ENCODE results near the gene DUSP10.

Gene DUSP10

GRCh38 chr1:221735999-221736398, 5.9 kb downstream of the DUSP10 start:
- DNase-seq (ENCODE audit: low spot score in 2 of 2): no peak
- Mint-ChIP-seq H3K4me3 (no peak overlapping the region), H3K9me3 (no peaks in the 10 kb centered on the region), H3K36me3 (peaks cover 11% of the 10 kb centered on the region), H3K4me1 (peaks cover 42% of the 10 kb centered on the region), H3K27ac (no peak overlapping the region), H3K27me3 (no peaks in the 10 kb centered on the region)
- no peak for ATAC-seq (ENCODE audit: low read depth)

DNA sequence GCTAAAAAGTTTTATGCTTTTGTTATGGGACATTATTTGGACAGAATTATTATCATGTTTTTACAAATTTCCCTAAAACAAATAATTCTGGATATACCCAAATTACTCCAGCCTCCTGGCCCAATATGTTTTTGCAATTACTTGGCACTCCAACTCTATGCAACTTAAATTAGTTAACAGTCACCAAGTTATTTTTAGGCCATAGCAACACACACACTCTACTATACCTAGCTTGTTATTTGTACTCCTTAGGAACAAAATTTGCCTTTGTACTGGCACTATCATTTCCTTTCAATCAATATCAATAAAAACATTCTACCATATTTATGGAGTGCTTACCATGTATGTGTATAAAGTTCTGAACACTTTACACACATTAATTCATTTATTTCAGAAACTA, 7.7 kb downstream of the DUSP10 start:
- peaks cover 11% of the 10 kb centered on the region for H3K36me3 Mint-ChIP-seq
- H3K9me3 Mint-ChIP-seq: no peaks in the 10 kb centered on the region
- peak overlapping the region; percentile 17 for H3K27ac Mint-ChIP-seq
- H3K27me3 Mint-ChIP-seq: no peaks in the 10 kb centered on the region
- DNase-seq (ENCODE audit: low spot score in 2 of 2): no peak
- no peak for ATAC-seq (ENCODE audit: low read depth)
- H3K4me3 Mint-ChIP-seq: no peak overlapping the region
- H3K4me1 Mint-ChIP-seq: peaks cover 37% of the 10 kb centered on the region

DNA sequence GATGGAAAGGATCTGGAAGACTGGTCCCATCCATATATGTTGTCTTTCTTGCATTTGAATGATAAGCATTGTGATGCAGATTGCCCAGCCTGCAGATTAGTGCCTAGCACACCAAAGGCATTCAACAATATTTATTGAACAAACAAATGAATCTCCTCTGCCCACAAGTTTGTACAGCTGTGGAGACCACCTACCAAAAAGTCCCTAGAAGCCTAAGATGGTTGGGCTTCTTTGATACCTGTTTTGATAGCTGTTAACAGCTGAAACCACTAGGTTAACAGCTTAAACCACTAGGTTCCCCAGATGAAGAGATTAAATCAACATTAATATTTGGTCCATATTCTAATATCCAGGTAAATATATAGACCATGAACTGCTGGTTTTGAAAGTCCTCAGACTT, 9.8 kb downstream of the DUSP10 start:
- no peak for ATAC-seq (ENCODE audit: low read depth)
- H3K4me1 Mint-ChIP-seq: peaks cover 38% of the 10 kb centered on the region

GRCh38 chr1:221729771-221730330, 12.0 kb downstream of the DUSP10 start:
- Mint-ChIP-seq H3K9me3 (no peaks in the 10 kb centered on the region), H3K27me3 (no peaks in the 10 kb centered on the region), H3K4me1 (peaks cover 44% of the 10 kb centered on the region), H3K27ac (no peak overlapping the region), H3K36me3 (peaks cover 2% of the 10 kb centered on the region), H3K4me3 (no peak overlapping the region)
- ATAC-seq (ENCODE audit: low read depth) (no peak), DNase-seq (ENCODE audit: low spot score in 2 of 2) (no peak)

More for the DNA sequence above, 9.8 kb downstream of the DUSP10 start:
- no peaks in the 10 kb centered on the region for H3K9me3 Mint-ChIP-seq
- no peak for DNase-seq (ENCODE audit: low spot score in 2 of 2)
- no peaks in the 10 kb centered on the region for H3K27me3 Mint-ChIP-seq
- no peak overlapping the region for H3K27ac Mint-ChIP-seq
- no peak overlapping the region for H3K4me3 Mint-ChIP-seq
- peaks cover 1% of the 10 kb centered on the region for H3K36me3 Mint-ChIP-seq

- ATAC-seq (ENCODE audit: low read depth): no peak
- Mint-ChIP-seq H3K27me3 (no peaks in the 10 kb centered on the region), H3K9me3 (peaks cover 4% of the 10 kb centered on the region), H3K4me1 (peaks cover 31% of the 10 kb centered on the region), H3K27ac (no peak overlapping the region), H3K36me3 (peaks cover 7% of the 10 kb centered on the region), H3K4me3 (no peak overlapping the region)
- no peak for DNase-seq (ENCODE audit: low spot score in 2 of 2)
Measured at GRCh38 chr1:221728037-221728505, 13.8 kb downstream of the DUSP10 start.

GRCh38 chr1:221727146-221728036, 14.5 kb downstream of the DUSP10 start:
- Mint-ChIP-seq H3K4me3 (no peak overlapping the region), H3K9me3 (peaks cover 4% of the 10 kb centered on the region), H3K36me3 (peaks cover 9% of the 10 kb centered on the region), H3K27ac (no peak overlapping the region), H3K4me1 (peaks cover 29% of the 10 kb centered on the region), H3K27me3 (no peaks in the 10 kb centered on the region)
- ATAC-seq (ENCODE audit: low read depth) (no peak), DNase-seq (ENCODE audit: low spot score in 2 of 2) (no peak)

DNA sequence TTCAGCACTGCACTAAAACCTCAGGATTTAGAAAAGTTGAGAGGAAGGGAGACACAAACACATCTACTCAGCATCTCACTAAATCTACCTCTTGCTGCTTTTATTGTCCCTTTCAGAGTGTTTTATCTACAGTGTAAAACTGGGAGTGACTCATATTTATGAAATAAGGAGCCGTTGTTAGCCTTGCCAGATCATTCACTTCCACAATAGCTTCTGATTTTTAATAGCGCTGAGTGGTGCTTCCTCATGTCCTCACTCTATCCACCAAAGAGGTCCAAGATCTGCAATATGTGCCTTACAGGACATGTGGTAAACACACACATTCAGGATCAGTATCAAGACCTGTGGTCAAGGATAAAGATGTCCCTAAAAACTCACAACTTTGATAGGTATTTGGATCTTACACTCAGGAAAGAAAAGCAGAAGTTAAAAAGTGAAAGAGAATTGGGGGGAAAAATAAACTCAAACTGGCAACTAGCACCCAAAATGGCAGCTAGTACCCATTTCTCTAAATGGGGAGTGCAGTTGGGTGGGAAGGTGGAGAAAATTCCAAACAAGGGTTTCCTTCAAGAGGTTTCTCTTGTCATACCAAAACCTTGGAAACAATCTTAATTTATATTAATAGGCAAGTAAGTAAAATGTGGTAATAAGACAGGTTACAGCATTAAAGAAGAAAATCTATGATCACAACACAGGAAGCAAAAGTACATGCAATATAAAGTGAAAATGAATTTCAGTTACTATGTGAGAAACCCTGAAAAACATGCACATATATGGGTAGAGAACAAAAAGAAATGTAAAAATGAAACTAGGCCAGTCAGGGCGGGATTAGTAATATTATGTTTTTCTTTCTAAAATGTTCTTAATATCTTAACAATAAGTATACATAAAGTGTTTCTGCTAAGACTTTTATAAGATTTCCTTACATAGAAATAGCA, 15.9 kb downstream of the DUSP10 start:
- ATAC-seq (ENCODE audit: low read depth) (peak; percentile 68), DNase-seq (ENCODE audit: low spot score in 2 of 2) (no peak)
- Mint-ChIP-seq H3K4me1 (peaks cover 29% of the 10 kb centered on the region), H3K36me3 (peaks cover 9% of the 10 kb centered on the region), H3K27ac (peak overlapping the region; percentile 82), H3K9me3 (peaks cover 4% of the 10 kb centered on the region), H3K4me3 (peak overlapping the region; percentile 67), H3K27me3 (no peaks in the 10 kb centered on the region)

- H3K36me3 Mint-ChIP-seq: peaks cover 9% of the 10 kb centered on the region
- no peak overlapping the region for H3K27ac Mint-ChIP-seq
- no peak for ATAC-seq (ENCODE audit: low read depth)
Measured at GRCh38 chr1:221724931-221725605, 16.8 kb downstream of the DUSP10 start.

DNA sequence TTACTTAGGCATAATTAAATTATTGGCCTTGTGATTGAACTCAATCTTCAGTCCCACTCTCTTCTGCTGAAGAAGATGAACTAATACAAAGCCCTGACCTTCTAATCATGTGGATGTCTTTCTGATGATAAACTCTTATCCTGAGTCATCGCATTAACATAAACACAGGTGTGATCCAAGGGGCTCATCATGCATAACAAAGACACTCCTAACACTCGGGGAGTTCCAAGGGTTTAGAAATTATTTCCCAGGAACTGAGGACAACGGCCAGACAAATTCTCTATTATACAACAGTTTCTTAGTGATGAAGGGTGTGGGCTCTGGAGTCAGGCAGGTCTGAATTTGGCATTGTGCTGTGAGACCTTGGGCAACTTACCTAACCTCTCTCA, 18.0 kb downstream of the DUSP10 start:
- Mint-ChIP-seq H3K4me1 (peaks cover 36% of the 10 kb centered on the region), H3K27me3 (no peaks in the 10 kb centered on the region), H3K36me3 (peaks cover 9% of the 10 kb centered on the region), H3K9me3 (peaks cover 4% of the 10 kb centered on the region), H3K27ac (no peak overlapping the region), H3K4me3 (no peak overlapping the region)
- DNase-seq (ENCODE audit: low spot score in 2 of 2) (no peak), ATAC-seq (ENCODE audit: low read depth) (no peak)

More at GRCh38 chr1:221724931-221725605, 16.8 kb downstream of the DUSP10 start:
- Mint-ChIP-seq H3K9me3 (peaks cover 4% of the 10 kb centered on the region), H3K4me1 (peaks cover 29% of the 10 kb centered on the region), H3K27me3 (no peaks in the 10 kb centered on the region), H3K4me3 (no peak overlapping the region)
- DNase-seq (ENCODE audit: low spot score in 2 of 2): no peak

GRCh38 chr1:221723018-221723847, 18.7 kb downstream of the DUSP10 start:
- Mint-ChIP-seq H3K9me3 (peaks cover 4% of the 10 kb centered on the region), H3K4me3 (no peak overlapping the region), H3K4me1 (peaks cover 36% of the 10 kb centered on the region), H3K27me3 (no peaks in the 10 kb centered on the region), H3K36me3 (peaks cover 9% of the 10 kb centered on the region), H3K27ac (peak overlapping the region; percentile 37)
- ATAC-seq (ENCODE audit: low read depth) (no peak), DNase-seq (ENCODE audit: low spot score in 2 of 2) (no peak)

GRCh38 chr1:221722254-221723017, 19.5 kb downstream of the DUSP10 start:
- Mint-ChIP-seq H3K4me1 (peaks cover 29% of the 10 kb centered on the region), H3K27ac (peak overlapping the region; percentile 37), H3K4me3 (no peak overlapping the region), H3K27me3 (no peaks in the 10 kb centered on the region), H3K9me3 (peaks cover 4% of the 10 kb centered on the region), H3K36me3 (peaks cover 9% of the 10 kb centered on the region)
- ATAC-seq (ENCODE audit: low read depth) (no peak), DNase-seq (ENCODE audit: low spot score in 2 of 2) (no peak)

GRCh38 chr1:221720545-221720944, 21.3 kb downstream of the DUSP10 start:
- Mint-ChIP-seq H3K9me3 (peaks cover 4% of the 10 kb centered on the region), H3K27ac (no peak overlapping the region), H3K4me1 (peaks cover 23% of the 10 kb centered on the region), H3K27me3 (no peaks in the 10 kb centered on the region), H3K36me3 (peaks cover 17% of the 10 kb centered on the region), H3K4me3 (no peak overlapping the region)
- ATAC-seq (ENCODE audit: low read depth) (no peak), DNase-seq (ENCODE audit: low spot score in 2 of 2) (no peak)

Measured in memory B cell (primary cell).